Activated CD4-positive, alpha-beta T cell treated with anti-CD3 and anti-CD28 coated beads, Interleukin-2, amount 10 ng/mL, durations not matched to agents 7 days and 5 days (primary cell): Measurements from ENCODE around the gene PCDHGB1. TPM values are rescaled to one million over a fixed set of nuclear protein-coding genes. Genes with fewer than 3 reads are reported as not detected.
A peak's percentile ranks its signal among the peaks of the same experiment; 100 is the strongest.

Experiments
- CTCF ChIA-PET: fragments of 350-600 bp; sonication (Branson Sonifier 250); formaldehyde crosslinking; loops from one replicate; lab custom pipeline; 2021; ENCODE audit warnings: antibody characterized with exemption; lab: Charles Lee
- POLR2A ChIA-PET: fragments of 350-600 bp; sonication (Branson Sonifier 250); formaldehyde crosslinking; loops from one replicate; lab custom pipeline; 2021; ENCODE audit warnings: antibody characterized with exemption; lab: Charles Lee
- DNase-seq: peaks from one replicate; pipeline ENCODE4 v3.0.0-alpha.2; 2020
- H3K27ac Mint-ChIP-seq: one replicate; pipeline ENCODE4 v1.8.0; 2021; ENCODE audit warnings: mild to moderate bottlenecking, moderate library complexity, mixed read lengths
- H3K27me3 Mint-ChIP-seq: one replicate; pipeline ENCODE4 v1.8.0; 2021; ENCODE audit warnings: mixed read lengths
- H3K36me3 Mint-ChIP-seq: one replicate; pipeline ENCODE4 v1.8.0; 2021; ENCODE audit warnings: low read depth, mixed read lengths
- H3K4me1 Mint-ChIP-seq: one replicate; pipeline ENCODE4 v1.8.0; 2021; ENCODE audit warnings: mixed read lengths
- H3K4me3 Mint-ChIP-seq: one replicate; pipeline ENCODE4 v1.8.0; 2021; ENCODE audit warnings: mild to moderate bottlenecking, moderate library complexity, mixed read lengths
- H3K9me3 Mint-ChIP-seq: one replicate; pipeline ENCODE4 v1.8.0; 2021; ENCODE audit warnings: mixed read lengths
- total RNA-seq, 2 experiments: library from RNA; stranded (reverse); gene quantifications; one replicate each; pipeline ENCODE4 v1.2.3, GENCODE V29; 2021

PCDHGB1 gene
- total RNA-seq, 2 experiments from 2014 or later, result not detected

- Mint-ChIP-seq H3K9me3 (peaks cover 28% of the 10 kb centered on the region), H3K27ac (no peak overlapping the region), H3K27me3 (peaks cover 34% of the 10 kb centered on the region), H3K4me1 (peaks cover 2% of the 10 kb centered on the region), H3K4me3 (no peak overlapping the region), H3K36me3 (peaks cover 3% of the 10 kb centered on the region)
- ChIA-PET POLR2A (no interaction called here), CTCF (interaction anchor here (0.6 to 2.4 kb wide), 7 partner anchors 8 to 151 kb away, joined by 3 to 7 read pairs (median 3); partner anchors contain the start of genes PCDHGA3, PCDHGA5 and PCDHGB7)
- DNase-seq, result no peak
Measured at GRCh38 chr5:141355641-141356040, 5.7 kb downstream of the PCDHGB1 start.

GRCh38 chr5:141356133-141356532, 6.2 kb downstream of the PCDHGB1 start:
- Mint-ChIP-seq H3K4me3 (no peak overlapping the region), H3K27ac (no peak overlapping the region), H3K4me1 (peaks cover 2% of the 10 kb centered on the region), H3K36me3 (peaks cover 3% of the 10 kb centered on the region), H3K9me3 (peaks cover 28% of the 10 kb centered on the region), H3K27me3 (peaks cover 34% of the 10 kb centered on the region)
- CTCF ChIA-PET, result interaction anchor here (0.6 to 2.4 kb wide), 5 partner anchors 8 to 143 kb away, joined by 3 to 7 read pairs (median 3); partner anchors contain the start of genes PCDHGA3, PCDHGA5 and PCDHGB7
- POLR2A ChIA-PET, result no interaction called here
- DNase-seq, result no peak

- no peak for DNase-seq
- peaks cover 31% of the 10 kb centered on the region for H3K9me3 Mint-ChIP-seq
- ChIA-PET CTCF (interaction anchor here (2.4 kb wide), 1 partner anchor 13 kb away, joined by 7 read pairs; the partner anchor contains the start of gene PCDHGA3), POLR2A (no interaction called here)
- H3K27me3 Mint-ChIP-seq, result peaks cover 38% of the 10 kb centered on the region
- H3K36me3 Mint-ChIP-seq, result peaks cover 3% of the 10 kb centered on the region
- H3K4me1 Mint-ChIP-seq, result peaks cover 2% of the 10 kb centered on the region
- H3K27ac Mint-ChIP-seq, result no peak overlapping the region
- H3K4me3 Mint-ChIP-seq, result no peak overlapping the region
Measured at GRCh38 chr5:141356950-141357349, 7.1 kb downstream of the PCDHGB1 start.

- DNase-seq, result no peak
- peaks cover 51% of the 10 kb centered on the region for H3K27me3 Mint-ChIP-seq
- peaks cover 40% of the 10 kb centered on the region for H3K9me3 Mint-ChIP-seq
- peaks cover 2% of the 10 kb centered on the region for H3K4me1 Mint-ChIP-seq
- peak within 1 kb of the TSS; percentile 56 for H3K4me3 Mint-ChIP-seq
- ChIA-PET POLR2A (no interaction called here), CTCF (interaction anchor here (0.9 to 1.2 kb wide), 3 partner anchors 10 to 40 kb away, joined by 3 read pairs; partner anchors contain the start of genes PCDHGB1 and TAF7)
- no peak within 1 kb of the TSS for H3K27ac Mint-ChIP-seq
- peaks cover 2% of the 10 kb centered on the region for H3K36me3 Mint-ChIP-seq
Measured at GRCh38 chr5:141359790-141360426, 10.0 kb downstream of the PCDHGB1 start, which contains the start of gene PCDHGB2. Gene PCDHGB2, plus strand, starts transcription at chr5:141359994. Its CDS starts 142 bp downstream, at chr5:141360136.

GRCh38 chr5:141360685-141361084, 10.8 kb downstream of the PCDHGB1 start:
- Mint-ChIP-seq H3K27ac (no peak overlapping the region), H3K36me3 (peaks cover 7% of the 10 kb centered on the region), H3K27me3 (peaks cover 59% of the 10 kb centered on the region), H3K9me3 (peaks cover 43% of the 10 kb centered on the region), H3K4me1 (peaks cover 2% of the 10 kb centered on the region), H3K4me3 (no peak overlapping the region)
- ChIA-PET POLR2A (no interaction called here), CTCF (interaction anchor here (1.2 kb wide), 1 partner anchor 30 kb away, joined by 3 read pairs; no protein-coding TSS in a partner anchor)
- DNase-seq, result no peak

GRCh38 chr5:141362719-141363118, 12.8 kb downstream of the PCDHGB1 start:
- DNase-seq, result no peak
- peaks cover 40% of the 10 kb centered on the region for H3K9me3 Mint-ChIP-seq
- CTCF ChIA-PET, result no interaction called here
- POLR2A ChIA-PET, result no interaction called here
- peaks cover 2% of the 10 kb centered on the region for H3K4me1 Mint-ChIP-seq
- H3K36me3 Mint-ChIP-seq, result peaks cover 7% of the 10 kb centered on the region
- peaks cover 58% of the 10 kb centered on the region for H3K27me3 Mint-ChIP-seq
- H3K27ac Mint-ChIP-seq, result no peak overlapping the region
- H3K4me3 Mint-ChIP-seq, result no peak overlapping the region

GRCh38 chr5:141363952-141364660, 14.2 kb downstream of the PCDHGB1 start, which contains the start of gene PCDHGA5:
Gene PCDHGA5, plus strand, starts transcription at chr5:141364162. Its CDS starts 169 bp downstream, at chr5:141364331.
- Mint-ChIP-seq H3K9me3 (peaks cover 40% of the 10 kb centered on the region), H3K4me3 (peak within 1 kb of the TSS; percentile 25), H3K27ac (peak within 1 kb of the TSS; percentile 50), H3K36me3 (peaks cover 7% of the 10 kb centered on the region), H3K27me3 (peaks cover 61% of the 10 kb centered on the region), H3K4me1 (peaks cover 2% of the 10 kb centered on the region)
- no peak for DNase-seq
- ChIA-PET POLR2A (interaction anchor here (0.5 to 0.6 kb wide), 2 partner anchors 47 to 76 kb away, joined by 3 read pairs; no protein-coding TSS in a partner anchor), CTCF (interaction anchor here (0.9 to 1.5 kb wide), 4 partner anchors 9 to 48 kb away, joined by 3 to 6 read pairs (median 6); partner anchors contain the start of genes PCDHGA10 and PCDHGA4)

- peaks cover 37% of the 10 kb centered on the region for H3K9me3 Mint-ChIP-seq
- DNase-seq, result no peak
- H3K4me3 Mint-ChIP-seq, result no peak overlapping the region
- no peaks in the 10 kb centered on the region for H3K4me1 Mint-ChIP-seq
- H3K27me3 Mint-ChIP-seq, result peaks cover 67% of the 10 kb centered on the region
- POLR2A ChIA-PET, result no interaction called here
- CTCF ChIA-PET, result no interaction called here
- peaks cover 7% of the 10 kb centered on the region for H3K36me3 Mint-ChIP-seq
- H3K27ac Mint-ChIP-seq, result no peak overlapping the region
Measured at GRCh38 chr5:141366016-141366896, 16.4 kb downstream of the PCDHGB1 start.

- Mint-ChIP-seq H3K27ac (no peak within 1 kb of the TSS), H3K4me3 (peak within 1 kb of the TSS; percentile 48), H3K27me3 (peaks cover 53% of the 10 kb centered on the region), H3K9me3 (peaks cover 34% of the 10 kb centered on the region), H3K36me3 (peaks cover 6% of the 10 kb centered on the region), H3K4me1 (peaks cover 4% of the 10 kb centered on the region)
- DNase-seq, result no peak
- ChIA-PET CTCF (interaction anchor here (0.6 to 3.0 kb wide), 14 partner anchors 13 to 194 kb away, joined by 3 to 11 read pairs (median 4); partner anchors contain the start of genes PCDHGA1, PCDHGA10, PCDHGA11 and PCDHGA3), POLR2A (no interaction called here)
Measured at GRCh38 chr5:141369994-141370848, 20.3 kb downstream of the PCDHGB1 start, which contains the start of gene PCDHGB3. Gene PCDHGB3, plus strand, starts transcription at chr5:141370242. Its CDS starts 153 bp downstream, at chr5:141370395.

- CTCF ChIA-PET, result interaction anchor here (0.7 to 3.0 kb wide), 4 partner anchors 15 to 51 kb away, joined by 3 to 11 read pairs (median 3); partner anchors contain the start of genes PCDHGA1, PCDHGA10 and TAF7
- peaks cover 43% of the 10 kb centered on the region for H3K27me3 Mint-ChIP-seq
- POLR2A ChIA-PET, result no interaction called here
Measured at GRCh38 chr5:141371572-141372475, 21.9 kb downstream of the PCDHGB1 start.

More at GRCh38 chr5:141371572-141372475, 21.9 kb downstream of the PCDHGB1 start:
- Mint-ChIP-seq H3K9me3 (peaks cover 33% of the 10 kb centered on the region), H3K4me1 (peaks cover 4% of the 10 kb centered on the region), H3K4me3 (no peak overlapping the region), H3K27ac (no peak overlapping the region), H3K36me3 (no peaks in the 10 kb centered on the region)
- DNase-seq, result no peak
